Testis (tissue), 2 donors: Measurements from ENCODE around the gene ARHGEF10L.
"Not testable (repeated sequence)": the region's sequence is repeated elsewhere in the genome, so short reads cannot be mapped to it uniquely, and the experiment has no call there.

Source experiments
- POLR2A ChIP-seq: fragments of 450-650 bp; IDR thresholded peaks from one replicate; pipeline ENCODE4 v1.6.1; 2017; ENCODE audit warnings: antibody characterized with exemption, mild to moderate bottlenecking, moderate library complexity
- TF ChIP-seq, protein P1 (sequence below), 3 experiments: fragments of 450-650 bp in 2 of 3; fragments of 200-600 bp in 1 of 3; sonication (generic) in 1 of 3; IDR thresholded peaks; one replicate each; pipeline ENCODE4 v1.5.1; 2016 to 2019; ENCODE audit warnings: antibody characterized with exemption in 3 of 3, mild to moderate bottlenecking in 2 of 3, moderate library complexity in 1 of 3

DNA sequence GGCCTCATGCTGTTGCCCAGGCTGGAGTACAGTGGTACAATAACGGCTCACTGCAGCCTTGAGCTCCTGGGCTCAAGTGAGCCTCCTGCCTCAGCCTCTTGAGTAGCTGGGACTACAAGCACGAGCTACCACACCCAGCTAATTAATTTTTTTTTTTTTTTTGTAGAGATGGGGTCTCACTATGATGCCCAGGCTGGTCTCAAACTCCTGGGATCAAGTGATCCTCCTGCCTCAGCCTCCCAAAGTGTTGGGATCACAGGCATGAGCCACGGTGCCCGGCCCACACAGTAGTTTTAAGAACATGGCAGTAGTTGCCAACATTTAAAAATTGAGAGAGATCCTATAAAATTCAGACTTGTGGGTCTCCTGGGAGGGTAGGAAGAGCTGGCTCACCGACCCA is 89.5 kb downstream of the ARHGEF10L start:
- TF ChIP-seq, protein P1, sequence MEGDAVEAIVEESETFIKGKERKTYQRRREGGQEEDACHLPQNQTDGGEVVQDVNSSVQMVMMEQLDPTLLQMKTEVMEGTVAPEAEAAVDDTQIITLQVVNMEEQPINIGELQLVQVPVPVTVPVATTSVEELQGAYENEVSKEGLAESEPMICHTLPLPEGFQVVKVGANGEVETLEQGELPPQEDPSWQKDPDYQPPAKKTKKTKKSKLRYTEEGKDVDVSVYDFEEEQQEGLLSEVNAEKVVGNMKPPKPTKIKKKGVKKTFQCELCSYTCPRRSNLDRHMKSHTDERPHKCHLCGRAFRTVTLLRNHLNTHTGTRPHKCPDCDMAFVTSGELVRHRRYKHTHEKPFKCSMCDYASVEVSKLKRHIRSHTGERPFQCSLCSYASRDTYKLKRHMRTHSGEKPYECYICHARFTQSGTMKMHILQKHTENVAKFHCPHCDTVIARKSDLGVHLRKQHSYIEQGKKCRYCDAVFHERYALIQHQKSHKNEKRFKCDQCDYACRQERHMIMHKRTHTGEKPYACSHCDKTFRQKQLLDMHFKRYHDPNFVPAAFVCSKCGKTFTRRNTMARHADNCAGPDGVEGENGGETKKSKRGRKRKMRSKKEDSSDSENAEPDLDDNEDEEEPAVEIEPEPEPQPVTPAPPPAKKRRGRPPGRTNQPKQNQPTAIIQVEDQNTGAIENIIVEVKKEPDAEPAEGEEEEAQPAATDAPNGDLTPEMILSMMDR (IDR thresholded peaks at IDR 0.05) = not testable (repeated sequence)
- TF ChIP-seq POLR2A = not testable (repeated sequence)
